Kidney epithelial cell (primary cell): ENCODE measurements around the gene TST. TPM values are rescaled to one million over a fixed set of nuclear protein-coding genes. Genes with fewer than 3 reads are reported as not detected.

Source experiments
- DNase-seq: peaks from one replicate; pipeline ENCODE4 v3.0.0-alpha.2; 2010; ENCODE audit warnings: low read depth
- H3K27me3 ChIP-seq: 2 replicates; pipeline ENCODE4 v1.6.0; 2011; ENCODE audit warnings: low read length; ENCODE audit not compliant: control insufficient read depth, insufficient read depth
- H3K36me3 ChIP-seq: 2 replicates; pipeline ENCODE4 v1.5.1; 2011; ENCODE audit warnings: low read length; ENCODE audit not compliant: control insufficient read depth, insufficient read depth
- H3K4me3 ChIP-seq: 2 replicates; pipeline ENCODE4 v1.5.1; 2011; ENCODE audit warnings: low read depth, mild to moderate bottlenecking, control low read depth, low read length
- CTCF ChIP-seq: IDR thresholded peaks from 2 replicates; pipeline ENCODE4 v1.5.1; 2011; ENCODE audit warnings: mild to moderate bottlenecking, moderate library complexity, low read length, control low read depth, inconsistent platforms; ENCODE audit not compliant: insufficient read depth, poor library complexity, severe bottlenecking
- total RNA-seq: library from RNA; depleted of rRNA; stranded (reverse); fragments of >200 nt; gene quantifications from 2 replicates; pipeline ENCODE4 v1.2.3, GENCODE V29; 2015

TST gene
- total RNA-seq, 1 donor from 2014 or later = 64.3 TPM

GRCh38 chr22:37063431-37064420, 44.5 kb upstream of the TST start:
- no peak for TF ChIP-seq CTCF

GRCh38 chr22:37062702-37063381, 43.6 kb upstream of the TST start:
- no peak for TF ChIP-seq CTCF
- peaks cover 11% of the 10 kb centered on the region for H3K27me3 ChIP-seq
- H3K4me3 ChIP-seq = no peak overlapping the region
- no peak for DNase-seq
- no peaks in the 10 kb centered on the region for H3K36me3 ChIP-seq

More at GRCh38 chr22:37063431-37064420, 44.5 kb upstream of the TST start:
- no peak for DNase-seq
- peaks cover 20% of the 10 kb centered on the region for H3K27me3 ChIP-seq
- H3K4me3 ChIP-seq = no peak overlapping the region
- H3K36me3 ChIP-seq = no peaks in the 10 kb centered on the region

DNA sequence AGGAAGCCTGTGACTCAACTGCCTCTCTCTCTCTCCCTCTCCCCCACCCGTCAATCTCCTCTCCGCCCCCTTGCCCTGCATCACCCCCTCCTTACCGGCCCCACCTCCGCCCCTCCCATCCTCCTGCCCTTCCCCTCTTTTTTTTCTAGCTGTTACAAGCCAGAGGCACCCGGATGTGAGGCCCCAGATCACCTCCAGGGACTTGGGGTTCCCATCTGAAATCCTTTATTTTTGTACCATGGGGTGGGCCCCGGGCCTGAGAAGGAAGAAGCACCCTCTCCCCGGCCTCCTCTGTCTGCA, 43.1 kb upstream of the TST start:
- no peak for DNase-seq
- TF ChIP-seq CTCF = no peak
- H3K36me3 ChIP-seq = no peaks in the 10 kb centered on the region
- H3K4me3 ChIP-seq = no peak overlapping the region
- H3K27me3 ChIP-seq = peaks cover 7% of the 10 kb centered on the region

GRCh38 chr22:37061611-37062375, 42.5 kb upstream of the TST start:
- Histone ChIP-seq H3K4me3 (no peak overlapping the region), H3K36me3 (no peaks in the 10 kb centered on the region), H3K27me3 (peaks cover 6% of the 10 kb centered on the region)
- TF ChIP-seq CTCF = no peak
- no peak for DNase-seq

GRCh38 chr22:37060801-37061610, 41.8 kb upstream of the TST start:
- no peak for TF ChIP-seq CTCF
- Histone ChIP-seq H3K4me3 (no peak overlapping the region), H3K36me3 (no peaks in the 10 kb centered on the region), H3K27me3 (peaks cover under 1% of the 10 kb centered on the region)
- DNase-seq = no peak
